ENCODE data around the gene TMEM178A. TPM values are rescaled to one million over a fixed set of nuclear protein-coding genes. Genes with fewer than 3 reads are reported as not detected.
"Not testable (repeated sequence)": the region's sequence is repeated elsewhere in the genome, so short reads cannot be mapped to it uniquely, and the experiment has no call there.

Gene TMEM178A
- total RNA-seq, 1 experiment from 2014 or later = not detected

DNA sequence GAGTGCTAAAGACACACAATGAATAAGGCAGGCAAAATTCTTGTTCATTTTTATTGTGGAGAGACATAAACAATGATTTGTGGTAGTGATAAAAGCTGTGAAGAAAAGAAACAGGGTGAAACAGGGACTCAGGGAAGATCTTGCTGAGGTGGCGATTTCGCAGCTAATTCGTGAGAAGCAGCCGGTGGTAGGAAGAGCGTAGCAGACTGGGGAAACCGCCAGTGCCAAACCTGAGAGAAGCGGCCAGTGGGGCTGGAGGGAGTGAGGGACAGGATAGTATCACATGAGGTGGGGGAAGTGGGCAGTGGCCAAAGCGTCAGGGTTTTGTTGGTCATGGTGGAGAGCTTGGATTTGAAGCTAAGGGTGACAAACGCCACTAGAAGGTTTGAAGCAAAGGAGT is 42.3 kb downstream of the TMEM178A start:
- no peak for DNase-seq (ENCODE audit: extremely low read depth, low read depth)

DNA sequence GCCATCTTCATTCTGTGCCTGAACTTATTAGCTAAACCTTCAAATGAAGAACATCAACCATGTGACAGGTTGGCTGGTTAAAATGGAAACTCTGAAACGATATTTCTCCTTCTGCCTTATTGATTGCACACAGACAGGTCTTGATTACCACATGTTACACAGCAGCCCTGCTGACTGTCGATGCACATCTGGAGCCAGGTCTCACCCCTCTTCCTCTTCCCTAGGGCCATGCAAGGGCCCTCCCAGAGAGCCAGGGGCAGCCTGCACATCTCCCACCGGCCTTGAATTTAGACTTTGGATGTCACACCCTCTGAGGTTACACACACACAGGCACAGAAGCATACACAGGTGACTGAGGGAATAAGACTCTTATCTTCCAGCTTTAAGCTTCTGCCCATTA is 45.1 kb downstream of the TMEM178A start:
- no peak for DNase-seq (ENCODE audit: extremely low read depth, low read depth)

- no peak for DNase-seq (ENCODE audit: extremely low read depth, low read depth)
These were observed 47.2 kb downstream of the TMEM178A start for GRCh38 chr2:39712953-39713352.

- DNase-seq (ENCODE audit: extremely low read depth, low read depth) = no peak
These were observed 49.4 kb downstream of the TMEM178A start for GRCh38 chr2:39715095-39715494.

GRCh38 chr2:39715822-39716221 is 50.1 kb downstream of the TMEM178A start:
- no peak for DNase-seq (ENCODE audit: extremely low read depth, low read depth)

GRCh38 chr2:39717067-39717466 is 51.4 kb downstream of the TMEM178A start:
- no peak for DNase-seq (ENCODE audit: extremely low read depth, low read depth)

- DNase-seq (ENCODE audit: extremely low read depth, low read depth) = no peak
These were observed 52.8 kb downstream of the TMEM178A start for GRCh38 chr2:39718483-39718882.

DNA sequence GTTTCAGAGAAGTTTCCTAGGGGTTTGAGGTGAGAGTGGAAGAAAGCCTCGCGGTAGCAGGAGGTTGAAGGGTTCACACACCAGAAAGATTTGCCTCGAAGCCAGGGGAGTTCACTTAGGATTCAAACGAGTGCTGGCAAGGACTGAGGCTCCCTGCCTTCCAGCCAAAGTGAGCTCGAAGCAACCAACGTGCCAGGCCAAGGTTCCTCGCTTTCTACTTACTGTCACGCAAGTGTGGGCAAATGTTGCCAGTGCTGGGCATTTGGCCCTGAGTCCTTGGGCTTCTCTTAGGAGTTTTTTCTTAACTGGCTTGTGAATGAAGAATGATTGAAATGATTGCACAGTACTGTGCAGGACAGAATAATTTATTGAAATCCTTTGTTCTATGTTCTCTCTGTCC is 53.6 kb downstream of the TMEM178A start:
- no peak for DNase-seq (ENCODE audit: extremely low read depth, low read depth)

DNA sequence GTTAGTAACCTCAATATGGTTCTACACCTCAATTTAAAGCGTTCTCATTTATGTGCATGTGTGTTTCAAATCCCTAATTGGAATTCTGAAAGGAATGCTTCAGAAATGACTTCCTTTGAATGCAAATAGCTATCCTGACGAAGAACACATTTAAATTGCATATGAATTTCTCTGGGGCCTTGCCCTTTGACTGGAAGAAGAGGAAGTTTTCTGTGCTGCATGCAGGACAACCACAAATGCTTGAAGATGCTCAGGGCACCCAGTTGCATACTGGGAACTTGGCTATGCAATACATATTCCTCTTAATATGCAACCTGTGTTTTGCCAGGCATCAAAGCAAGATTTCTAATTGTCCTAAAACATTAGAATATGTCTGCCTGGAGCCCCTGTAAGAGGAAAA is 55.3 kb downstream of the TMEM178A start:
- no peak for DNase-seq (ENCODE audit: extremely low read depth, low read depth)

DNA sequence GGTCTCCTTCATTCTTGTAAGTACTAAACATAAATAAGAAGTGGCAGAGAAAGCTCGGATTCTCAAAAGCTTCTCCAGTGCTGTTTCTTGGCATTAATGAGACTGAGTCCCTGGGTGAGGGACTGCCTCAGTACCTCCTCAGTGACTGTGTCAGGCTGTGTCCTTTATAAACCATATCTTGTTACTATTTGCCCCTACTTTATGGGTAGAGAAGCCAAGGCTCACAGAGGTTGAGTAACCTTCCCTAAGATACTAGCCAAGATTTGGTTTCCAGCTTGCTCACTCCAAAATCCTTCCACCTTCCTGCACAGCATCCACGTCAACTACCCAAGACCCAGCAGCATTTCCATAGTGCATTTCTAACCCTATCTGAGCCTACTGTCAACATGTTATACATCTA is 57.8 kb downstream of the TMEM178A start:
- DNase-seq (ENCODE audit: extremely low read depth, low read depth) = no peak

DNA sequence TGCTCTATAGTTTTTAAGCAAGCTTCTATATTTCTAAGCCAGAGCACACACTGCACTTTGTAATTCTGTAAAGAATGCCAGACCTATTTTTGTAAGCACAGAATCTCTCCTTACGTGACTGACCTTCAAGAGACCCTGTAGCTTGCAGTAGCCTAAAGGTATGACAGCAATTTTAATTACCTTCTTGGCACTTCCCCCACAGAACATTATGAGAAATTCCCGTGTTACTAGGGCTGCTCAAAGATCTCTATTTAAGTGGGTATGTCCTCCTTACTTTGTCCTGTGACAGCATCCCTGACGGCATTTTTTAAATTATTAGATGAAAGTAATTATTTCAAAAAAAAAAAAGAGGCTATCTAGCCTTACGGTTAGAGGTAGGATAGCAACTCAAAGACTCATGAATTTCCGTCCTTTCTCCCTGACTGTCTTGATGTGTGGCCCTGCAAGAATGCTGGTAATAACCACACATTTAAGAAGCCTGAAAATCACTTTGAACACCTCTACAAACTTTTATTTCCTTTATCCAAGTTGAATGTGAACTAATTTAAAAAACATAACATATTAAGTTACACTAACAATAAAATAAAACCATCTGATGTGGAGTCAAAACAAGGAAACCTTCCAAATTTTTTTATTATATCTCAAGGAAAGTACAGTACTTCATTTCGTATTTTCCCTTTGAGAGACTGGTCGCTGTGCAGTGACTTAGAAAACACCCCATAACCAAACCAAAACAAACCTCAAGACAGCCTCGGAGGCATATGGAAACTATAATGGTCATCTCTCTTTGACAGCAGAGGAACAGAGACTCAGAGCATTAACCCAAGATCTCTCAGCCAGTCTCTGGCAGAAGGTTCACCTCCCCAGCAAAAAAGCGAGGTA is 58.5 kb downstream of the TMEM178A start:
- no peak for DNase-seq (ENCODE audit: extremely low read depth, low read depth)

- DNase-seq (ENCODE audit: extremely low read depth, low read depth) = no peak
These were observed 59.1 kb downstream of the TMEM178A start for GRCh38 chr2:39724828-39725144.

DNA sequence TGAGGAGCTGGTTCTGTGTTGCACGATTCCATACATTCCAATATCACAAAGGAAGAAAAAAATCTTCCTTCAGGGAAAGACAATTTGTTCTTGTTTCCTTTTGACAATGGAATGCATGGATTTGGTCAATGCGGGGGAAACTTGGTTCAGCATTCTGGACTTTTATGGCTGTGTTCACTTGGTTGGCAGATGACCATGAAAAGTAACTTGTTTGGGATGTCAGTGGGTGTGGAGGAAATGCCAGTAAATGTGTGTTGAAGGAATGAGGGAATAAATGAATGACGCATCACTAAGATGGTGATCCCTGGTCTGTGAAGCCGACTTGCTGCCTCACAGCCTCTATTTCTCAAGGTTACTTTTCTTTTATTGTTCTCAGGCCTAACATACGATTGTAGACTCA is 59.7 kb downstream of the TMEM178A start:
- DNase-seq (ENCODE audit: extremely low read depth, low read depth) = no peak

DNA sequence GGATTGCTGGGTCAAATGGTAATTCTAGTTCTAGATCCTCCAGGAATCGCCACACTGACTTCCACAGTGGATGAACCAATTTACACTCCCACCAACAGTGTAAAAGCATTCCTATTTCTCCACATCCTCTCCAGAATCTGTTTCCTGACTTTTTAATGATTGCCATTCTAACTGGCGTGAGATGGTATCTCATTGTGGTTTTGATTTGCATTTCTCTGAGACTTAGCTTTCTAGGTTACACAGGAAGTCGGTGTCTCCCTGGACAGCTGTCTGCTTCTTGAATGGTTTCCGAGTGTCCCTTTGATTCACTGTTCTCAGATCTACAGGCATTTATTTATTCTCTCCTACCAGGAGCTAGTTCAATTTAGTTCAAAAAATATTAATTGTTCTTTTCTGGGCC is 62.4 kb downstream of the TMEM178A start:
- DNase-seq (ENCODE audit: extremely low read depth, low read depth) = not testable (repeated sequence)

DNA sequence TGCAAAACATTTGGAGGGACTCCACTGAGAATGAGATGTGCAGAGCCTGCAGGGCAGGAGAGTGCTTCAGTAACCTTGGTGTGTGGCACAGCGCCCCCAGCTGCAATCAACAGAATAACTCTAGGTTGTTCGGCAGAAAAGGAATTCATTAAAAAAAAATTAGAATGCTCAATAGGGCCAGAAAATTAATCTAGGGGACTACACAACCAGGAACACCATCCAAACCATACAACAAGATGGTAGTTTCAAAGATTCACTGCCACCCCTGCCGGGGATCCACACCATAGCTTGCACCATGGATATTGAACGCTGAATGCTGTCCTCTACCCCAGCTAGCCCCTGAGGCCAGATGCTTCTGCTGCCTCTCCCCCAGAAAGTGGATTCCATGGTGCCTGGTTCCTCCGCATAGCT is 63.2 kb downstream of the TMEM178A start:
- peak; percentile 13 for DNase-seq (ENCODE audit: extremely low read depth, low read depth)

DNA sequence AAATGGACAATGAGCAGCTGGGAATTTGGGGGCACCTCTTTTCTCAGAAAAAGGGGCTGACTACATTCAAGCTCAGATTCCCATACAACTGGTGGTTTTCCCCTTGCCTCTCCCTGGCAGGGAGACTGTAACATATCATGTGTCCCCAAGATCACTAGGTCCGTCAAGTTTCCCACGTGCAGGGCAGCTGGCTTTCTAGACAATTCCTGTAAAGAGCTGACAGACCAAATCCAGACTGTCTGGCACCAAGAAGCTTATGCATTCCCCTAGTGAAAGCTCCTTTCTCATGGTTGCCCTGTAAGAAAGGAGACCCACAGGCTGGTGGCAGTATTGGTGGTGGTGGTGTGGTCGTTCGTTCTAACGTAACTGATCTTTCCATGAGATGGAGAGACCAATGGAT is 64.6 kb downstream of the TMEM178A start:
- no peak for DNase-seq (ENCODE audit: extremely low read depth, low read depth)

GRCh38 chr2:39730685-39731302 is 65.1 kb downstream of the TMEM178A start:
- DNase-seq (ENCODE audit: extremely low read depth, low read depth) = peak; percentile 36

- no peak for DNase-seq (ENCODE audit: extremely low read depth, low read depth)
These were observed 65.8 kb downstream of the TMEM178A start for GRCh38 chr2:39731546-39731945.

- no peak for DNase-seq (ENCODE audit: extremely low read depth, low read depth)
These were observed 66.8 kb downstream of the TMEM178A start for GRCh38 chr2:39732482-39732881.

GRCh38 chr2:39733070-39733674 is 67.5 kb downstream of the TMEM178A start:
- DNase-seq (ENCODE audit: extremely low read depth, low read depth) = no peak

- no peak for DNase-seq (ENCODE audit: extremely low read depth, low read depth)
These were observed 68.7 kb downstream of the TMEM178A start for GRCh38 chr2:39734445-39734844.

DNA sequence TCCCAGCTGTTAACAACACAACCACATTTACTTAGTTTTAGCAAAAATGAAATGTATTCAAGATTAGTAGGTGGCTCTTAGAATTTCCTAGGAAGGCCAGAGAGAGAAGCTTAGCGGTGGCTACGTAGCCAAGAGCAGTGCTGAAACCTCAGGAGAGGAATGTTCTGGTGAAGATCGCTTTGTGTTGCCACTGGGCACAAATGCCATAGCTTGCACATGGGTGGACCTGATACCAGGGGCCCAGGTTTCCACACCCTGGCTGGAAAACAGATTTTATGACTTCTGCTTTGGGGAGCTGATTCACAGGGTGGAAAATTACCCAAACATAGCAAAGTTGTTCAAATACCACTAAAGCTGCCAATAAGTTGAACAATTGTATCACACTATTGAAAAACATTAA is 69.9 kb downstream of the TMEM178A start:
- no peak for DNase-seq (ENCODE audit: extremely low read depth, low read depth)

Data from NCI-H460 (cell line).